ENCODE data around the gene CAMTA1.

Gene CAMTA1

DNA sequence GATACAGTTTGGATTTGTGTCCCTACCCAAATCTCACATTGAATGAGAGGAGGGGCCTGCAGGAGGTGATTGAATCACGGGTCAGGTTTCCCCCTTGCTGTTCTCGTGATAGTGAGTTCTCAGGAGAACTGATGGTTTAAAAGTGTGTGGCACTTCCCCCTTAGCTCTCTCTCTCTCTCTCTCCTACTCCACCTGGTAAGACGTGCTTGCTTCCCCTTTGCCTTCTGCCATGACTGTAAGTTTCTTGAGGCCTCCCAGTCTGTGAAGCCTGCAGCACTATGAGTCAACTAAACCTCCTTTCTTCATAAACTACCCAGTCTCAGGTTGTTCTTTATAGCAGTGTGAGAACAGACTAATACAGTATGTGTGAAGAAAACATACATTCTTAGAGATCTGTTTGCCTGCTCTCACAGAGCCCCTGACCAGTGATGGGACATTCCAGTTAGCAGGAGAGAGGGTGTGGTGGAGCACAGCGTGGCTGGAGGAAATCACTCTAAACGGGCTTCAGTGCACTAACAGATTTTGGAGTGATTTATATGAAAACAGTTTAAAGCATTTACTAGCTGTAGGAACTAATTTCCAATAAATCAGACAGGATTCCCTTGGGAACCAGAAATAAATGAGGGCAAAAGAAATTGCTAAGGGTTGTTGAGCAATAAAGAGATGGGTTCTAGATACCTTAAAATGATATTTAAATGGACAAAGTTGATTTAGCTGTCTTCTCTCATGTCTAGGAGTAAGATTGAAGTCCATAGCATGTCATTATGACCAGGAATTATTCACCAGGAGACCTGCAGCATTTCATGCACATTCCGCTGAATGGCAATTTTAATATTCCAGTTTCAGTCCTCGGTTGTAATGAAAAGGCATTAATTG lies 411.0 kb downstream of the CAMTA1 start:
- Histone ChIP-seq H3K9ac (ENCODE audit: low read length) (no peak overlapping the region), H3K4me1 (ENCODE audit: insufficient read depth, low read length) (peaks cover 6% of the 10 kb centered on the region), H3K9me3 (ENCODE audit: low read length) (no peaks in the 10 kb centered on the region), H3K36me3 (ENCODE audit: insufficient read depth, low read length) (no peaks in the 10 kb centered on the region), H3K27ac (ENCODE audit: low read depth, low read length) (no peak overlapping the region), H3K4me3 (ENCODE audit: low read depth in 1 of 2, low read length in 2 of 2) (no peak overlapping the region), H3K27me3 (ENCODE audit: control insufficient read depth in 1 of 2, insufficient read depth in 2 of 2, low read length in 2 of 2) (no peaks in the 10 kb centered on the region)

DNA sequence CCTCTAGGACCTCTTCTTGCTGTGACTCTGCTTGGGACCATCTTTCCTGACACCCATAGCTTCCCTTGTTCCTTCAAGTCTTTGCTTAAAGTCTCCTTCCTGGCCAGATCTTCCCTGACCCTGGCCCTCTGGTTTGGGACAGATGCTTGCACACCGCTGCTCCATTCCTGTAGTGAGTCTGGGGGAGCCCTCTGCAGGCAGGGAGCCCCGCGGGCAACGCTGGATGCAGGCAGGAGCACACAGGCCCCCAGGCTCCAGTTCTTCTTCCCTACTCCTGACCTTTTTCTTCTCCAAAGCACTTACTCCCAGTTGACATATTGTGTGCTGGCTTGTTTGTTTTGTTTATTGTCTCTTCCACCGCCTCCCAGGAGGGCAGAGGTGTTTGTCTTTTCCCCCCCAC lies 413.4 kb downstream of the CAMTA1 start:
- Histone ChIP-seq H3K36me3 (ENCODE audit: insufficient read depth, low read length) (no peaks in the 10 kb centered on the region), H3K9ac (ENCODE audit: low read length) (no peak overlapping the region), H3K4me3 (ENCODE audit: low read depth in 1 of 2, low read length in 2 of 2) (no peak overlapping the region), H3K4me1 (ENCODE audit: insufficient read depth, low read length) (peaks cover 6% of the 10 kb centered on the region), H3K27ac (ENCODE audit: low read depth, low read length) (no peak overlapping the region), H3K9me3 (ENCODE audit: low read length) (no peaks in the 10 kb centered on the region), H3K27me3 (ENCODE audit: control insufficient read depth in 1 of 2, insufficient read depth in 2 of 2, low read length in 2 of 2) (no peaks in the 10 kb centered on the region)

DNA sequence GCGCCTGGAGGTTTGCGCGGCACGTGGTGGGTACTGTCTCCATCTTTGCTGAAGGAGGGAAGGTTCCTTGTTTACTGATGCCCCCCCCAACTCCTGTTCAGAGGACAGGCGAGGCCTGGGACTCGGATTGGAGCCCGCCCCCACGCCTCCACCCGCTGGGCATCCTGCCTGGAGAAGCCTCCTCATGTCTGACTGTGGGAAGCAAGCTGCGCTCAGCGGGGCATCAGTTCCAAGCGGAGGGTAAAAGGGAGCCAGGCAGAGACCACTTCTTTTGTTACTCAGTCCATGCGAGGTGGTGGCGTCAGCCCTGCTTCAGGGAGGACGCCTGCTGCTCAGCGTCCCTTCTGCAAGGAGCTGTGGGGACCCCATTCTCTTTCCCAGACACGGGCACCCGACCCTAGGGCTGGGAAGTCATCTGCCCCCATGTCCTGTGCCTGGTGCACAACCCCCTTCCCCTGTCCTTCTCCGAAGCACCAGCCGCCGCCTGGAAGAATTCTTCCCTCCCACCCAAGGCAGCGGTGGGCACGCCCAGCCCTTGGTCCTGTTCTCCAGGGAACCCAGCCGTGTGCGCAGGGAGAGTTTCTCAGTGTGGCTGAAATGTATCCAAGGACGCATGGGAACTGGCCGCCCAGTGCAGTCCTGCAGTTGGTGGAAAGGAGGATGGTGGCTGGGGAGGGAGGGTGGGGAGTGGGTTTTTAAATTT lies 414.0 kb downstream of the CAMTA1 start:
- Histone ChIP-seq H3K27me3 (ENCODE audit: control insufficient read depth in 1 of 2, insufficient read depth in 2 of 2, low read length in 2 of 2) (no peaks in the 10 kb centered on the region), H3K4me1 (ENCODE audit: insufficient read depth, low read length) (peaks cover 6% of the 10 kb centered on the region), H3K27ac (ENCODE audit: low read depth, low read length) (no peak overlapping the region), H3K9me3 (ENCODE audit: low read length) (no peaks in the 10 kb centered on the region), H3K36me3 (ENCODE audit: insufficient read depth, low read length) (no peaks in the 10 kb centered on the region), H3K4me3 (ENCODE audit: low read depth in 1 of 2, low read length in 2 of 2) (no peak overlapping the region), H3K9ac (ENCODE audit: low read length) (no peak overlapping the region)

DNA sequence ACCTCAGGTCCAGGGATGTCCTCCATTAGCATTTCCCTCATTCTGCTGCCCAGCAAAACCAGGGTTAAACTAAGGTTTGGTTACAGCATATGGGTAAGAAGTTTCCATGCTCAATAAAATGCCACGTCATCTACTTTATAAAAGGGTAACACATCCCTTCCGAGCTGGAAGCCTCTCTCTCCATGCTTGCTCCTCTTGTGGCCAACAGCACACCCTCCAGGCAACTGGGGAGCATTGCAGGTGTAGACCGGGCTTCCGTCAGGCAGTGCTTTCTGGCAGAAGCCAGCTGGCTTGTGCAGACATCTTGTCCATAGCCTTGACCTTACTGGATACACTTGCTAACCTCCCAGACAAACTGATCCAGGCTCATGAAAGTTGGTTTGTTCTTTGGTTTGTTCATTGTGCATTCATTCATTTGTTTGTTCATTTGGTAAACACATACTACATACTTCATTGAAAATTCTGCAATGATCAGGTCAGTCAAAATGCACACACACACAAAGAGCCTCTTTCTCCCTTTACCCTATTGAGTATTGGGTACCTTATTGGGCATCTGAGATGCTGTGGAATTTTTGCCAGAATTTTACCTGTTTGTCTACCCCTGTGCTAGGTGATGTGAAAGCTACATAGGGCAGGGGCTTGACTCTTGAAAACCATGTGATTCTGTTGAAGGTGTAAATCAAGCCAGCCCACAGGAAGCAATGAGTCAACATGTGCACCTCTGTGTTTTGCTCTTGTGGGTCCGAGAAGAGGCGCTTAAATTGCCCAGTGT lies 422.8 kb downstream of the CAMTA1 start:
- Histone ChIP-seq H3K27ac (ENCODE audit: low read depth, low read length) (no peak overlapping the region), H3K4me1 (ENCODE audit: insufficient read depth, low read length) (no peaks in the 10 kb centered on the region), H3K9ac (ENCODE audit: low read length) (no peak overlapping the region), H3K27me3 (ENCODE audit: control insufficient read depth in 1 of 2, insufficient read depth in 2 of 2, low read length in 2 of 2) (peaks cover 0 to 9% of the 10 kb centered on the region in 2 donors), H3K9me3 (ENCODE audit: low read length) (no peaks in the 10 kb centered on the region), H3K36me3 (ENCODE audit: insufficient read depth, low read length) (no peaks in the 10 kb centered on the region), H3K4me3 (ENCODE audit: low read depth in 1 of 2, low read length in 2 of 2) (no peak overlapping the region)

DNA sequence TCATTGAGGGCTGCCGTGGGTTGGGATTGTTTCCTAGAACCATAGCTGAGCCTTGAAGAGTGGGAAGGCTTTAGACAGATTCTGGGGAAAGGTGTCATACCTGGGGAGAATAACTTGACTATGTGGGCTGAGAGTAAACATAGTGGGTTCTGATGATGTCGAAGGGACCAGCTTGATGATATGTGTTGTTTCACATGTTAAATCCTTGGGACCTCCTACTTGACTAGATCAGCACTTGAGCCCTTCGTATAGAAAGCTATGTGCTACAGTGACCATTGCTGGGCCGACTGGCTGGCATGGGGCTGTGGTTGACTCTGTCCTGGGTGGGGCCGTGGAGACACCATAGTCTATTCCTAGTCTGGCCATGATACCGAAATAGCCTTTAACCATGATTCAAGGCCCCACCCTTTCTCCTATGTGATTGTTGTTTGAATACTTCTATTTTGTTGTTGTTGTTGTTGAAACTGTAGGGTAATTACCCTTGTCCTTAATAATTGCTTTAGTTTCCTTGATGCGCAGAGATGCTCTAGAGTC lies 423.5 kb downstream of the CAMTA1 start:
- no peaks in the 10 kb centered on the region for H3K4me1 ChIP-seq (ENCODE audit: insufficient read depth, low read length)
- peaks cover 0 to 9% of the 10 kb centered on the region in 2 donors for H3K27me3 ChIP-seq (ENCODE audit: control insufficient read depth in 1 of 2, insufficient read depth in 2 of 2, low read length in 2 of 2)
- no peak overlapping the region for H3K27ac ChIP-seq (ENCODE audit: low read depth, low read length)
- H3K36me3 ChIP-seq (ENCODE audit: insufficient read depth, low read length) = no peaks in the 10 kb centered on the region
- H3K9ac ChIP-seq (ENCODE audit: low read length) = no peak overlapping the region
- no peak overlapping the region for H3K4me3 ChIP-seq (ENCODE audit: low read depth in 1 of 2, low read length in 2 of 2)
- no peaks in the 10 kb centered on the region for H3K9me3 ChIP-seq (ENCODE audit: low read length)

DNA sequence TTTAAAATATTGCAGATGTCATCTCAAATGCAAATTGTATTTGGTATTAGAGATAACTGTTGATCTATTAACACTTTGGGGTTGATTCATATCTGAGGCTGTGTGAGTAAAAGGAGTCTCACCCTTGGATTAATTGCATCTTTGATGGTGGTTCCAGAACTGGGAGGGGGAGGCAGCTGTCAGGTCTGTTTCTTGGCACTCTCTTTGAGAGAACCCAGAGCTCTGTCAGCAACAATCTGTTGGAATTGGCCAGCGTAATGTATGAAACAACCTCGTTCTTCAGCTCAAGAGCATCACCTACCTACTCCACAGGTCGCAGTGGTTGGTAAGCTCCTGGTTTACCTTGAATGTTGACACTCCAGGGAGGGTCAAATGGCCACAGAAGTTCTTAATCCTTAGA lies 424.1 kb downstream of the CAMTA1 start:
- Histone ChIP-seq H3K27ac (ENCODE audit: low read depth, low read length) (no peak overlapping the region), H3K27me3 (ENCODE audit: control insufficient read depth in 1 of 2, insufficient read depth in 2 of 2, low read length in 2 of 2) (peaks cover 0 to 9% of the 10 kb centered on the region in 2 donors), H3K4me1 (ENCODE audit: insufficient read depth, low read length) (no peaks in the 10 kb centered on the region), H3K9ac (ENCODE audit: low read length) (no peak overlapping the region), H3K36me3 (ENCODE audit: insufficient read depth, low read length) (no peaks in the 10 kb centered on the region), H3K4me3 (ENCODE audit: low read depth in 1 of 2, low read length in 2 of 2) (no peak overlapping the region), H3K9me3 (ENCODE audit: low read length) (no peaks in the 10 kb centered on the region)

DNA sequence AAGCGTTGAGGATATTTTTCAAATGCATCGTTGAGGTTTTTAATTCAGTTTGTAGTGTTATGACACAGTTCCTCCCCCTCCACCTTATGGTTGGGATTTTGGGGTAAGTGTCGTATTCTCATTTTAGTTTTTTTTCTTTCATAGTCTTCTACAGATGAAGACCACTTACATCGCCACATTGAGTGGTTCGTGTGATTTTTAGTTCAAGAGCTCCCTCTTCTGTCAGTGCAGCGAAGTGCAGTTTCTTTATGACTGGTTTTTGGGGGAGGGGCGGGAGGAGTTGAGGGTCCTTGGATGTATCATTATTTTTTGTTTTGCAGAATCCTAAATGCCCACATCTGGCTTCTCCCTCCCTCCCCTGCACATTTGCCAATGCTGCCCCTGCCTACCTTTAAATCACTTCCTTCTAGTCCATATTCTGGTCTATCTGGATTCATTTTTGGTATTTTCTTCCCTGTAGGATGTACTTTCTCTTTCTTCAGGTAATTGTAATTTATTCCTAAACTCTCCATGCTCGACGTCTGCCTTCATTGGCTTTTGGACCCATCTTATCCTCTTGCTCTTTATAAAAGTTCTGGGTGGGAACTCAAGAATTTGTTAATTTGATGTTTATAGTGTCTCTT lies 433.1 kb downstream of the CAMTA1 start:
- no peaks in the 10 kb centered on the region for H3K27me3 ChIP-seq (ENCODE audit: control insufficient read depth in 1 of 2, insufficient read depth in 2 of 2, low read length in 2 of 2)
- H3K9me3 ChIP-seq (ENCODE audit: low read length) = no peaks in the 10 kb centered on the region
- H3K4me1 ChIP-seq (ENCODE audit: insufficient read depth, low read length) = peaks cover 5% of the 10 kb centered on the region
- H3K27ac ChIP-seq (ENCODE audit: low read depth, low read length) = no peak overlapping the region
- no peak overlapping the region for H3K9ac ChIP-seq (ENCODE audit: low read length)
- no peak overlapping the region for H3K4me3 ChIP-seq (ENCODE audit: low read depth in 1 of 2, low read length in 2 of 2)
- H3K36me3 ChIP-seq (ENCODE audit: insufficient read depth, low read length) = no peaks in the 10 kb centered on the region

DNA sequence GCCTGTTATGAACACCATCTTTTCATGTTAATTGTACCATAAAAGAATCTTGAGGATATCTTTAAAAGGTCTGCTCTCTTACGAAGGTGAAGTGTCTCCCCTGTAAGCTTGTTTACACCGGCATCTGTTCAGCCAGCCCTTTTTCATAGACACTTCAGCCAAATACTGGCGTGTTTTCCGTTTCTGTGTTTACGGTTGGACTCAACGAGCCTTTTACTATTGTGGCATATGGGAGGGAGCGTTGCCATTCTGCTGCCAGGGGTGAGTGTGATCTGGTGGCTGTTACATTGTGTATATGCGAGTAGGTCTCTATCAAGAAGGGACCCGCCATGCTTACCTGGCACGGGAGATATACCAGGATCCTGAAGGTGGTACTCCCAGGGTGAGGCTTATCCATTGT lies 433.8 kb downstream of the CAMTA1 start:
- Histone ChIP-seq H3K36me3 (ENCODE audit: insufficient read depth, low read length) (no peaks in the 10 kb centered on the region), H3K9me3 (ENCODE audit: low read length) (no peaks in the 10 kb centered on the region), H3K27ac (ENCODE audit: low read depth, low read length) (no peak overlapping the region), H3K9ac (ENCODE audit: low read length) (no peak overlapping the region), H3K4me1 (ENCODE audit: insufficient read depth, low read length) (peaks cover 5% of the 10 kb centered on the region), H3K4me3 (ENCODE audit: low read depth in 1 of 2, low read length in 2 of 2) (no peak overlapping the region), H3K27me3 (ENCODE audit: control insufficient read depth in 1 of 2, insufficient read depth in 2 of 2, low read length in 2 of 2) (no peaks in the 10 kb centered on the region)

DNA sequence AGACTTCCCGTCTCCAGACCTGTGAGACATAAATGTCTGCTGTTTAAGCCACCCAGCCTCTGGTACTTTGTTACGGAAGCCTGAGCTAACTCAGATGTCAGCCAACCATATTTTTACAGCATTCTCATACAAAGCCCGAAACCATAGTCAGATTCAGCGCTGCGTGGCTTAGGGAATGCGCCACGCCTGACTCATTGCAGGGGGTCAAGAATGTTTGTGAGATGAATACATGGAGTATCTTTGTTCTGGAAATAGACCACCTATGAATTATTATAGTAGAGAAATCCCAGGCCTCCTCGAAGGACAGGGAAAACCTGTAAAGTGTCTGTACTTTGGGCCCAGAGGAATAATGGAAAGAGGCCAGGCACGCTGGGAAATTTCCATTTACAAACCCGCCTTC lies 434.8 kb downstream of the CAMTA1 start:
- Histone ChIP-seq H3K9ac (ENCODE audit: low read length) (no peak overlapping the region), H3K27me3 (ENCODE audit: control insufficient read depth in 1 of 2, insufficient read depth in 2 of 2, low read length in 2 of 2) (no peaks in the 10 kb centered on the region), H3K4me1 (ENCODE audit: insufficient read depth, low read length) (peaks cover 5% of the 10 kb centered on the region), H3K4me3 (ENCODE audit: low read depth in 1 of 2, low read length in 2 of 2) (no peak overlapping the region), H3K27ac (ENCODE audit: low read depth, low read length) (no peak overlapping the region), H3K36me3 (ENCODE audit: insufficient read depth, low read length) (no peaks in the 10 kb centered on the region), H3K9me3 (ENCODE audit: low read length) (no peaks in the 10 kb centered on the region)

DNA sequence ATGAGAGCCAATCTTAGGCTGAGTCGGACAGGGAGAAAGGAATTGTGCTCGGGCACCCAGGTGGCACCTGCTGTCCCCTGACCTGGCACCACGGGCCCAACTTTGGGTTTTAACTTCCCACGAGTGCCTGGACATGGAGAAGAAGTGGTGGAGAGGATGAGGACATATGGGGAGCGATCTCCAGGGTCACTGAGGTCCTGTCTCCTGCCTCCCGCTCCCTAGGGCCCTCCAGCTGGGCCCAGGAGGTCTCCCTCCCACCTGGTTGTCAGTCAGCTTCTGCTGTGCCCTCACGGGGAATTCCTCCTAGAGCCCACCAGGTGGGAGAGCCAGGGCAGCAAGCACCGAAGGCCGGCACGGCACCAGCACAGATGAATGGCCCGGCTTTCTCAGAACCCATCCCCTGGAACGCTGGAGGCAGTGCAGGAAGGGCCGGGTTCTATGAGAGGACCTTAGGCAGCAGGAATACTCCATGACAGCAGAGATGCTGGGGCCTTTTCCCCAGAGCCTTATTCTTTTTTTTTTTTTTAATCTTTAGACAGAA lies 435.5 kb downstream of the CAMTA1 start:
- H3K4me3 ChIP-seq (ENCODE audit: low read depth in 1 of 2, low read length in 2 of 2) = no peak overlapping the region
- no peak overlapping the region for H3K27ac ChIP-seq (ENCODE audit: low read depth, low read length)
- no peaks in the 10 kb centered on the region for H3K9me3 ChIP-seq (ENCODE audit: low read length)
- no peak overlapping the region for H3K9ac ChIP-seq (ENCODE audit: low read length)
- H3K4me1 ChIP-seq (ENCODE audit: insufficient read depth, low read length) = peaks cover 5% of the 10 kb centered on the region
- H3K27me3 ChIP-seq (ENCODE audit: control insufficient read depth in 1 of 2, insufficient read depth in 2 of 2, low read length in 2 of 2) = no peaks in the 10 kb centered on the region
- H3K36me3 ChIP-seq (ENCODE audit: insufficient read depth, low read length) = no peaks in the 10 kb centered on the region

Data from muscle layer of colon (tissue), 2 donors.